ENCODE results near the gene ARHGEF38.

ARHGEF38 gene

DNA sequence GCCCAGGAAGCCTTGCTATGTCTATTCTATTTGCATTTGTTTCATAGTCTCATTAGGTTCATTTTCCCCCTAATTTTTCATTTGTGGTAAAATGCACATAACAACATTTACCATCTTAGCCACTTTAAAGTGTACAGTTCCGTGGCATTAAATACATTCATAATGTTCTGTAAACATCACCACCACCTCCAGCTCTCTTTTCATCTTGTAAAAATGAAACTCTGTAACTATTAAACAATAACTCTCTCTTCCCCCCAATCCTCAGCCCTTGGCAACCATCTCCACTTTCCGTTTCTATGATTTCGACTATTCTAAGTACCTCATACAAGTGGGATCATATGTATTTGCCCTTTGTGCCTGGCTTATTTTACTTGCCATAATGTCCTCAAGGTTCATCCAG is 19.9 kb downstream of the ARHGEF38 start:
- TF ChIP-seq, protein P1, sequence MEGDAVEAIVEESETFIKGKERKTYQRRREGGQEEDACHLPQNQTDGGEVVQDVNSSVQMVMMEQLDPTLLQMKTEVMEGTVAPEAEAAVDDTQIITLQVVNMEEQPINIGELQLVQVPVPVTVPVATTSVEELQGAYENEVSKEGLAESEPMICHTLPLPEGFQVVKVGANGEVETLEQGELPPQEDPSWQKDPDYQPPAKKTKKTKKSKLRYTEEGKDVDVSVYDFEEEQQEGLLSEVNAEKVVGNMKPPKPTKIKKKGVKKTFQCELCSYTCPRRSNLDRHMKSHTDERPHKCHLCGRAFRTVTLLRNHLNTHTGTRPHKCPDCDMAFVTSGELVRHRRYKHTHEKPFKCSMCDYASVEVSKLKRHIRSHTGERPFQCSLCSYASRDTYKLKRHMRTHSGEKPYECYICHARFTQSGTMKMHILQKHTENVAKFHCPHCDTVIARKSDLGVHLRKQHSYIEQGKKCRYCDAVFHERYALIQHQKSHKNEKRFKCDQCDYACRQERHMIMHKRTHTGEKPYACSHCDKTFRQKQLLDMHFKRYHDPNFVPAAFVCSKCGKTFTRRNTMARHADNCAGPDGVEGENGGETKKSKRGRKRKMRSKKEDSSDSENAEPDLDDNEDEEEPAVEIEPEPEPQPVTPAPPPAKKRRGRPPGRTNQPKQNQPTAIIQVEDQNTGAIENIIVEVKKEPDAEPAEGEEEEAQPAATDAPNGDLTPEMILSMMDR (conservative IDR thresholded peaks at IDR 0.05; ENCODE audit: low read depth, low read length), result no peak
- DNase-seq (ENCODE audit: low read depth), result no peak
- no peak overlapping the region for H3K4me3 ChIP-seq (ENCODE audit: low read depth, low read length)

GRCh38 chr4:105586638-105587328 is 34.4 kb downstream of the ARHGEF38 start:
- DNase-seq (ENCODE audit: low read depth), result no peak
- TF ChIP-seq, protein P1 (conservative IDR thresholded peaks at IDR 0.05; ENCODE audit: low read depth, low read length), result no peak
- no peak overlapping the region for H3K4me3 ChIP-seq (ENCODE audit: low read depth, low read length)

GRCh38 chr4:105587841-105588240 is 35.4 kb downstream of the ARHGEF38 start:
- DNase-seq (ENCODE audit: low read depth), result no peak
- TF ChIP-seq, protein P1 (conservative IDR thresholded peaks at IDR 0.05; ENCODE audit: low read depth, low read length), result no peak
- H3K4me3 ChIP-seq (ENCODE audit: low read depth, low read length), result no peak overlapping the region

DNA sequence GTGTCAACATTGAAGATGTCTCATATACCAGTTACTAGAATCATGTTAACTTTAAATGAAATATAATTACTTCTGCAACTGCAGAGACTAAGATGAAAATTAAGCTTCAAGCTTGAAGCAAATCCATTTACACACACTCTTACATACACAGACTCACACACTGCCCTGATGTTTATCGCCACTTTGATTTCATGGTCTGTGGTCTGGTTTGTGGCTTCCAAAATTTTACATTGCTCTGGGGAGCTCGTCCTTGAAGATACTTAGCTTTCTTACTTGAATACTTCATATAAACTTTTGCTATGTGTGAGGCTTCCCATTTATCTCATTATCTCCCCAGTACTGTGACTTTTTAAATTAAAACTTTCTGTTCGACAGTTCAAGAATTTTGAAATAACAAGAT is 35.8 kb downstream of the ARHGEF38 start:
- DNase-seq (ENCODE audit: low read depth), result no peak
- no peak overlapping the region for H3K4me3 ChIP-seq (ENCODE audit: low read depth, low read length)
- TF ChIP-seq, protein P1 (conservative IDR thresholded peaks at IDR 0.05; ENCODE audit: low read depth, low read length), result no peak

DNA sequence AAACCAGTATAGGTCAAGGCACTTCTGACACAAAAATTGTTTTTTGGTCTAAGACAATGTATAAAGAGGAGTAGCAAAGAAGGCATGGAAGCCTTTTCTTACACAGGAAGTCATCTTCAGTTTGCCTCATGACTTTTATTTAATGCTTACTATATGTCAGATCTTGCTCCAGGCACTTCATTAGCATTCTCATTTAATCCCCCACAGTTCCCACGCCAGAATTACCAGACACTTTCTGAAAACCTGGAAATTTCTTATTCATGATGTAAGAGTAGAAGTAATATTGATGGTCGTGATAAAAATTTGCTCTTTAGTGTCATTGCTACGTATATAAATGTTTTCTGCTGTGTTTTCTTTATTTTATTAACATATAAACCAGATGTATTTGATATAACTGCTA is 39.2 kb downstream of the ARHGEF38 start:
- TF ChIP-seq, protein P1 (conservative IDR thresholded peaks at IDR 0.05; ENCODE audit: low read depth, low read length), result no peak
- no peak overlapping the region for H3K4me3 ChIP-seq (ENCODE audit: low read depth, low read length)
- DNase-seq (ENCODE audit: low read depth), result no peak

DNA sequence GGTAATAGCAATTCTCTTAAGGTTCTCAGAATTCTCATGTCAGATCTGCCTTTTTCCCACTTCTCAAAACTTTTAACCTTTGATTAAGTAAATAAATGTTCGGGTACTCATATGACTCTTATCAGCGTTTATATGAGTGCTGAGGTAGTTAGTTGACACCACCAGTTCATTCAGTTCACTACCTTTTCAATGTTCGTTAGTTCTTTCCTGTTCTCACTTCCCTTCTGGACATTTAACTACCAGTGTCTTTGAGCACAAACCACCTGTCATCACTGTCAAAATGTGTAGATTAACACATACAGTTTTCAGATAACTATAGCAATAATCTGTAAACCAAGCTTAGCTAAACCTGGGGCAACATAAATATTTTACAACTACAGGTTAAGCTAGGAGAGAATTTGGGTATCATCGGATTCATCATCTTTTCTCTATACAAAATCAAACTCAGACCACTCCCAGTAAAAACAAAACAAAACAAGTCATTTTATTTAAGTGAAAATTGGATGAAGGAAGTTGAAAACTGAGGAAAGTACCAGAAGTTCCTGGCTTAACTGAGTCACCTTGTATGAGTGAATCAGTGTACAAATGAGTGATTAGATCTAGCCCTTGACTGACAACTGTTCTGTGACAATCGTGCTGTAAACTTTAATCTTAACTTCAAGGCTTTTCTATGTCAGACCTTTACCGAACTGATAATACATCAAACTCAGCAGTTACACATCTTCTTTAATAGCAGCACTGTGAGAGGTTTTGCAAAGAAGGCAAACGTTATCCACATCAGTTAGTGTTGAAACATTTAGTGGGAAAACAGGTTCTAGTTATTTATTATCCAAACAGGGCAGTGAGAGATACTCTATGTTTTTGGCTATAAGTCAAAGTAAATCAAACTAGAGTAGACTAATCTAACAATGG is 41.9 kb downstream of the ARHGEF38 start:
- TF ChIP-seq, protein P1 (conservative IDR thresholded peaks at IDR 0.05; ENCODE audit: low read depth, low read length), result no peak
- DNase-seq (ENCODE audit: low read depth), result no peak
- no peak overlapping the region for H3K4me3 ChIP-seq (ENCODE audit: low read depth, low read length)
